ENCODE data around the gene OFD1. TPM values are rescaled to one million over a fixed set of nuclear protein-coding genes. Genes with fewer than 3 reads are reported as not detected.

The OFD1 gene
- total RNA-seq, 1 donor from 2014 or later = 16.1 TPM

DNA sequence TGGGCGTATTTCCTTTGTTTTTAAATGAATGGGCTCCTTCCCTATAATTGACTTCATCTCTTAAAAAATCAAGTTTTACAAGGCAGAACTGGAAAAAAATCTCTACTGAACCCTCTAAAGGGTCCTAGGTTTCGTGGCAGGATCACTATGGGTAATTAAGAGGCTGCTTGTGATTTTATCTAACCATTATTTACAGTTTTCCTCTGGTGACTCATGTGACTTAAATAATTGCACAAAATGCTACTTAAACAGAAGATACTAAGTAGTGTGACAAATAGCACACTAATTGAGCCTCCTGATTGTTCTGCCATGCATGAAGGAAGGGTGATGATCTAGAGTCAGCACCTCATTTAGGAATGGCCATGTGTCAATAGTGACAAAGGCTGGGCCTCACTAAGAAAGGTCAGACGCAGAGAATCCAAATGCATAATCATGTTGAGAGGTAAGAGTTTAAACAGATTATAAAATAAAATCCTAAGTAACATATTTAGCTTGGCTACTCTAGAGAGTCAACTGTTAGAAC lies 35.5 kb downstream of the OFD1 start:
- Histone ChIP-seq H3K4me3 (ENCODE audit: low read depth, low read length) (no peak overlapping the region), H3K27me3 (ENCODE audit: control insufficient read depth, insufficient read depth, low read length) (no peaks in the 10 kb centered on the region), H3K36me3 (ENCODE audit: control insufficient read depth, insufficient read depth, low read length) (peaks cover 1% of the 10 kb centered on the region)
- TF ChIP-seq, protein P1, sequence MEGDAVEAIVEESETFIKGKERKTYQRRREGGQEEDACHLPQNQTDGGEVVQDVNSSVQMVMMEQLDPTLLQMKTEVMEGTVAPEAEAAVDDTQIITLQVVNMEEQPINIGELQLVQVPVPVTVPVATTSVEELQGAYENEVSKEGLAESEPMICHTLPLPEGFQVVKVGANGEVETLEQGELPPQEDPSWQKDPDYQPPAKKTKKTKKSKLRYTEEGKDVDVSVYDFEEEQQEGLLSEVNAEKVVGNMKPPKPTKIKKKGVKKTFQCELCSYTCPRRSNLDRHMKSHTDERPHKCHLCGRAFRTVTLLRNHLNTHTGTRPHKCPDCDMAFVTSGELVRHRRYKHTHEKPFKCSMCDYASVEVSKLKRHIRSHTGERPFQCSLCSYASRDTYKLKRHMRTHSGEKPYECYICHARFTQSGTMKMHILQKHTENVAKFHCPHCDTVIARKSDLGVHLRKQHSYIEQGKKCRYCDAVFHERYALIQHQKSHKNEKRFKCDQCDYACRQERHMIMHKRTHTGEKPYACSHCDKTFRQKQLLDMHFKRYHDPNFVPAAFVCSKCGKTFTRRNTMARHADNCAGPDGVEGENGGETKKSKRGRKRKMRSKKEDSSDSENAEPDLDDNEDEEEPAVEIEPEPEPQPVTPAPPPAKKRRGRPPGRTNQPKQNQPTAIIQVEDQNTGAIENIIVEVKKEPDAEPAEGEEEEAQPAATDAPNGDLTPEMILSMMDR (IDR thresholded peaks at IDR 0.05; ENCODE audit: insufficient read depth, low read length, poor library complexity, severe bottlenecking) = no peak
- DNase-seq (ENCODE audit: low read depth) = no peak

GRCh38 chrX:13774696-13775095 lies 40.1 kb downstream of the OFD1 start:
- TF ChIP-seq, protein P1 (IDR thresholded peaks at IDR 0.05; ENCODE audit: insufficient read depth, low read length, poor library complexity, severe bottlenecking) = no peak
- H3K36me3 ChIP-seq (ENCODE audit: control insufficient read depth, insufficient read depth, low read length) = no peaks in the 10 kb centered on the region
- no peak overlapping the region for H3K4me3 ChIP-seq (ENCODE audit: low read depth, low read length)
- H3K27me3 ChIP-seq (ENCODE audit: control insufficient read depth, insufficient read depth, low read length) = no peaks in the 10 kb centered on the region
- DNase-seq (ENCODE audit: low read depth) = no peak

- TF ChIP-seq, protein P1 (IDR thresholded peaks at IDR 0.05; ENCODE audit: insufficient read depth, low read length, poor library complexity, severe bottlenecking) = no peak
- no peak overlapping the region for H3K4me3 ChIP-seq (ENCODE audit: low read depth, low read length)
- no peak for DNase-seq (ENCODE audit: low read depth)
- H3K36me3 ChIP-seq (ENCODE audit: control insufficient read depth, insufficient read depth, low read length) = no peaks in the 10 kb centered on the region
- H3K27me3 ChIP-seq (ENCODE audit: control insufficient read depth, insufficient read depth, low read length) = no peaks in the 10 kb centered on the region
Observed at GRCh38 chrX:13775837-13776236, 41.3 kb downstream of the OFD1 start.

DNA sequence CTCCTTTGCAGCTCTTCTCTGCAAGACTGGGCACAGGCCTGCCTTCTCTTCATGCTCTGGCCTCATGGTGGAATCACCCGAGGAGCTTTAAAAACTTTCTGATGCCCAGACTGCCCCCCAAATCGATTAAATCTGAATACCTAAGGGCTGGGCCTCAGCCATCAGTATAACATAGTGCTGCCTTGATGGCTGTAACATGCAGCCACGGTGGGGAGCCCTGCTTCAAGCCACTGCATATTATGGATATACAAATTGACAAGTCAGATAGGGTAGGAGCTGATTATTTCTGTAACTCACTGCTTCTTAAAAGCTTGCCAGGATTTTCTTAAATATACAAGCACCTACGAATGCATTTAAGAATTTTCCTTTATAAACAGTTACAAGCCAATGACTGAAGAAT lies 41.8 kb downstream of the OFD1 start:
- H3K36me3 ChIP-seq (ENCODE audit: control insufficient read depth, insufficient read depth, low read length) = no peaks in the 10 kb centered on the region
- DNase-seq (ENCODE audit: low read depth) = no peak
- TF ChIP-seq, protein P1 (IDR thresholded peaks at IDR 0.05; ENCODE audit: insufficient read depth, low read length, poor library complexity, severe bottlenecking) = no peak
- H3K27me3 ChIP-seq (ENCODE audit: control insufficient read depth, insufficient read depth, low read length) = peaks cover 2% of the 10 kb centered on the region
- no peak overlapping the region for H3K4me3 ChIP-seq (ENCODE audit: low read depth, low read length)

GRCh38 chrX:13778916-13779315 lies 44.4 kb downstream of the OFD1 start:
- TF ChIP-seq, protein P1 (IDR thresholded peaks at IDR 0.05; ENCODE audit: insufficient read depth, low read length, poor library complexity, severe bottlenecking) = no peak
- peaks cover 2% of the 10 kb centered on the region for H3K27me3 ChIP-seq (ENCODE audit: control insufficient read depth, insufficient read depth, low read length)
- H3K36me3 ChIP-seq (ENCODE audit: control insufficient read depth, insufficient read depth, low read length) = no peaks in the 10 kb centered on the region
- H3K4me3 ChIP-seq (ENCODE audit: low read depth, low read length) = no peak overlapping the region
- no peak for DNase-seq (ENCODE audit: low read depth)

GRCh38 chrX:13780868-13781427 lies 46.4 kb downstream of the OFD1 start:
- TF ChIP-seq, protein P1 (IDR thresholded peaks at IDR 0.05; ENCODE audit: insufficient read depth, low read length, poor library complexity, severe bottlenecking) = no peak
- no peaks in the 10 kb centered on the region for H3K36me3 ChIP-seq (ENCODE audit: control insufficient read depth, insufficient read depth, low read length)
- H3K27me3 ChIP-seq (ENCODE audit: control insufficient read depth, insufficient read depth, low read length) = peaks cover 6% of the 10 kb centered on the region
- no peak for DNase-seq (ENCODE audit: low read depth)
- H3K4me3 ChIP-seq (ENCODE audit: low read depth, low read length) = no peak overlapping the region
